Measurements from ENCODE around the gene WDR5B. TPM values are rescaled to one million over a fixed set of nuclear protein-coding genes. Genes with fewer than 3 reads are reported as not detected.
"Not testable (repeated sequence)": the region's sequence is repeated elsewhere in the genome, so short reads cannot be mapped to it uniquely, and the experiment has no call there.

The WDR5B gene
- total and polyA plus RNA-seq, 8 donors, result 5.5 to 11.5 (median 9.3) TPM

DNA sequence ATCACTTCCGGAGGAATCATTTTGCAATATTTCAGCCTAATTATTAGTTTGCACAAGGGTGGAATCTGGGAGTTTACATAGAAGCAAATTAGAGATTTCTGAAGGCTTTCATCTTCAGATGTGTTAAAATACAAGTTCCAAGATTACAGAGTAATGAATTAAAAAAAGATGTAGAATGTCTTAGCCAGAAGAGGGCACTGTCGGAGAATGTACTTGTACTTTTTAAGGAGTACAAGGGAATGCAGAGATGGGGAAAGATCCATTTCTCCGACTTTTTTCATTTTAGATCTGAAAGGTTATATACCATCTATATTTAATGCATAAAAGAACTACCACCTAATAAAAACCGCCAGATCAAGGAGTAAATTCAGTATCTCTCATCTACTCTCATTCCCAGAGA is 43.1 kb upstream of the WDR5B start:
- intact Hi-C loops (cut with DNase I), result loop anchor here in 1 of 2 donors (5.0 kb wide), 1 partner anchor 218 kb away; no protein-coding TSS in a partner anchor
- ATAC-seq (peak; percentile 71), DNase-seq (peak in 2 of 4 donors; percentile 4 to 34)
- TF ChIP-seq CTCF (IDR thresholded peaks at IDR 0.05), result peak in 1 of 2 donors; percentile 24
- Histone ChIP-seq H3K4me1 (no peaks in the 10 kb centered on the region), H3K27me3 (no peaks in the 10 kb centered on the region), H3K4me3 (no peak overlapping the region), H3K36me3 (peaks cover 4 to 80% of the 10 kb centered on the region in 2 donors), H3K9me3 (no peaks in the 10 kb centered on the region), H3K27ac (no peak overlapping the region)

GRCh38 chr3:122457706-122458105 is 41.8 kb upstream of the WDR5B start:
- ATAC-seq, result no peak
- H3K36me3 ChIP-seq, result peaks cover 4 to 80% of the 10 kb centered on the region in 2 donors
- no peak overlapping the region for H3K27ac ChIP-seq
- TF ChIP-seq CTCF (IDR thresholded peaks at IDR 0.05), result no peak
- no peak for DNase-seq
- no peaks in the 10 kb centered on the region for H3K9me3 ChIP-seq
- intact Hi-C loops (cut with DNase I), result loop anchor here in 1 of 2 donors (5.0 kb wide), 1 partner anchor 220 kb away; no protein-coding TSS in a partner anchor
- no peaks in the 10 kb centered on the region for H3K4me1 ChIP-seq
- no peaks in the 10 kb centered on the region for H3K27me3 ChIP-seq
- no peak overlapping the region for H3K4me3 ChIP-seq

DNA sequence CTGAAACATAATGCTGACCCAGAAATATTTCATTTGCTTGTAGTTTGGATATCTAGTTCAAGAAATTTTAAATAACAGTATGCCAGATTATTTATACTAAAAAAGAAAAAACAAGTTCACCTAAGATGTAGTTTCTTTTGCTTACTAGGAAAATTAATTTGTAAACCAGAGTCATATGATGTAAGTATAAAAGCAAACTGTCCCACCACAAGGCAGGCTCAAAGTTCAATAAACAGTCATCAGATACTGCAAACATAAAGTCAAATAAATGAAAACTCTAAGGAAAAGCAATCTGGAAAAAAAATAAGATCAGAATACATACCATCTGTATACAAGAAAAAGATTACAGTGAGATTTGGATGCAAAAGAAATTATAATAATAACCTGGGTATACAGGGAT is 40.2 kb upstream of the WDR5B start:
- no peak for DNase-seq
- TF ChIP-seq CTCF (IDR thresholded peaks at IDR 0.05), result no peak
- peaks cover 4 to 77% of the 10 kb centered on the region in 2 donors for H3K36me3 ChIP-seq
- no peaks in the 10 kb centered on the region for H3K27me3 ChIP-seq
- ATAC-seq, result no peak
- H3K4me3 ChIP-seq, result no peak overlapping the region
- H3K27ac ChIP-seq, result no peak overlapping the region
- no peaks in the 10 kb centered on the region for H3K4me1 ChIP-seq
- intact Hi-C loops (cut with DNase I), result loop anchor here in 1 of 2 donors (5.0 kb wide), 1 partner anchor 221 kb away; no protein-coding TSS in a partner anchor
- H3K9me3 ChIP-seq, result no peaks in the 10 kb centered on the region

DNA sequence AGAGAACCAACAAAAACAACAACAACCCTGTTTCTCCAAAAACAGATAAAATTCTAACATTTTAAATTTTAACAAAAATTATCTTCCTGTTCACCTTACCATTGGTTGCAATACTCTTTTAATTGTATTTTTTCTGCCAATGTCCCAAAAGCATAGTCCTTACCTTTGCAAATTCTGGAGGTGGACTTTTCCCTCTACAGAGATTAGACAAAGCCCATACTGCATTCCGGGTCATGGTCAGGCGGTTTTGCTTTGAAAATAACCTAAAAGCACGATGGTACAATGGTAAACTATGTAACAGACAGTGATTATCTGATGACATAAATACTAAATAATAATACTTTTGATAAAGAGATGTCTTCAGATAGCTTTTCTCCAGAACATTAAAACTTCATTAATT is 35.5 kb upstream of the WDR5B start:
- Histone ChIP-seq H3K27ac (no peak overlapping the region), H3K9me3 (no peaks in the 10 kb centered on the region), H3K36me3 (peaks cover 4 to 72% of the 10 kb centered on the region in 2 donors), H3K27me3 (no peaks in the 10 kb centered on the region), H3K4me1 (no peaks in the 10 kb centered on the region), H3K4me3 (no peak overlapping the region)
- no peak for TF ChIP-seq CTCF (IDR thresholded peaks at IDR 0.05)
- ATAC-seq, result no peak
- intact Hi-C loops (cut with DNase I), result no loop called here
- DNase-seq, result no peak

- DNase-seq; H3K9me3 ChIP-seq; H3K4me1 ChIP-seq; H3K4me3 ChIP-seq; H3K27ac ChIP-seq; ATAC-seq; intact Hi-C loops (cut with DNase I); H3K27me3 ChIP-seq: not testable (repeated sequence)
- H3K36me3 ChIP-seq, result peaks cover 0 to 82% of the 10 kb centered on the region in 2 donors
Measured at GRCh38 chr3:122448218-122448617, 32.4 kb upstream of the WDR5B start.

DNA sequence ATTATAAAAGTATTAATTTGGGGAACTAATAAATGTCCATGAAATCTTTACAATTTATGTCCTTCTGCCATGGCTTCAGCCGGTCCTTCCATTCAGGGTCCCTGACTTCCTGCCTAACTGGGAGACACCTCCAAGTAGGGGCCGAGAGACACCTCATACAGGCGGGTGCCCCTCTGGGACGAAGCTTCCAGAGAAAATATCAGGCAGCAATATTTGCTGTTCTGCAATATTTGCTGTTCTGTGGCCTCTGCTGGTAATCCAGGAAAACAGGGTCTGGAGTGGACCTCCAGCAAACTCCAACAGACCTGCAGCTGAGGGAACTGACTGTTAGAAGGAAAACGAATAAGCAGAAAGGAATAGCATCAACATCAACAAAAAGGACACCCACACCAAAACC is 28.6 kb upstream of the WDR5B start:
- peaks cover 12 to 84% of the 10 kb centered on the region in 2 donors for H3K36me3 ChIP-seq
- ATAC-seq; H3K9me3 ChIP-seq; intact Hi-C loops (cut with DNase I); H3K27ac ChIP-seq; H3K4me3 ChIP-seq; DNase-seq; H3K27me3 ChIP-seq; H3K4me1 ChIP-seq: not testable (repeated sequence)

GRCh38 chr3:122443762-122444490 is 28.1 kb upstream of the WDR5B start:
- DNase-seq; H3K27ac ChIP-seq; H3K4me1 ChIP-seq; H3K4me3 ChIP-seq; H3K27me3 ChIP-seq; intact Hi-C loops (cut with DNase I); ATAC-seq; H3K9me3 ChIP-seq: not testable (repeated sequence)
- H3K36me3 ChIP-seq, result peaks cover 12 to 84% of the 10 kb centered on the region in 2 donors

Data from left lung (tissue), 10 donors.